Thyroid gland (tissue), 4 donors: Measurements from ENCODE around the gene TCL1B.

ENCODE experiments used
- POLR2A ChIP-seq, 2 donors: fragments of 450-650 bp; IDR thresholded peaks; one replicate each; pipeline ENCODE4 v1.6.1; 2017; ENCODE audit warnings: antibody characterized with exemption in 2 of 2, mild to moderate bottlenecking in 2 of 2, moderate library complexity in 1 of 2
- TF ChIP-seq, protein P1 (sequence below), 6 experiments: fragments of 200-600 bp in 3 of 6; fragments of 450-650 bp in 3 of 6; sonication (generic) in 3 of 6; IDR thresholded peaks; one replicate each; pipeline ENCODE4 v1.5.1; 2016 to 2019; ENCODE audit warnings: antibody characterized with exemption in 6 of 6, mild to moderate bottlenecking in 2 of 6, inconsistent platforms in 1 of 6, moderate library complexity in 1 of 6

DNA sequence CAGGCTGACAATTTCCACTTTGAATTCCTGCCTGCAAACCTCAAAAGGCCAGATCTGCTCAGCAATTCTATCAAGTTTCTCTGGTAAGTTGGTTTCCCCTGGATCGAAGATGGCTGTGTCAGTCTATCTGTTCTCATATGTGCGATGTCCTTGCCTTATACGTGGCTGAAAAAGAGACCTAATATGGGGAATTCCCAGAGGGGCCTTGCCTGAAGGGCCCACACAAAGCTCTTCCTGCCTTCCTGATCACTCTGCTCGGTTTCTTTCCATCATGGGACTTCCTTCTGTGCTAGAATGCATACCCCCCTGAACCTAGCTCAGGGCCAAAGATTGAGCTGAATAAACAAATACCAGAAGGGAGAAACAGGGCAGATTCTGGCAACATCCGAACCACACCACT is 13.2 kb downstream of the TCL1B start:
- TF ChIP-seq, protein P1, sequence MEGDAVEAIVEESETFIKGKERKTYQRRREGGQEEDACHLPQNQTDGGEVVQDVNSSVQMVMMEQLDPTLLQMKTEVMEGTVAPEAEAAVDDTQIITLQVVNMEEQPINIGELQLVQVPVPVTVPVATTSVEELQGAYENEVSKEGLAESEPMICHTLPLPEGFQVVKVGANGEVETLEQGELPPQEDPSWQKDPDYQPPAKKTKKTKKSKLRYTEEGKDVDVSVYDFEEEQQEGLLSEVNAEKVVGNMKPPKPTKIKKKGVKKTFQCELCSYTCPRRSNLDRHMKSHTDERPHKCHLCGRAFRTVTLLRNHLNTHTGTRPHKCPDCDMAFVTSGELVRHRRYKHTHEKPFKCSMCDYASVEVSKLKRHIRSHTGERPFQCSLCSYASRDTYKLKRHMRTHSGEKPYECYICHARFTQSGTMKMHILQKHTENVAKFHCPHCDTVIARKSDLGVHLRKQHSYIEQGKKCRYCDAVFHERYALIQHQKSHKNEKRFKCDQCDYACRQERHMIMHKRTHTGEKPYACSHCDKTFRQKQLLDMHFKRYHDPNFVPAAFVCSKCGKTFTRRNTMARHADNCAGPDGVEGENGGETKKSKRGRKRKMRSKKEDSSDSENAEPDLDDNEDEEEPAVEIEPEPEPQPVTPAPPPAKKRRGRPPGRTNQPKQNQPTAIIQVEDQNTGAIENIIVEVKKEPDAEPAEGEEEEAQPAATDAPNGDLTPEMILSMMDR (IDR thresholded peaks at IDR 0.05): no peak
- no peak for TF ChIP-seq POLR2A (IDR thresholded peaks at IDR 0.05)
